Prostate gland (tissue), 2 donors: ENCODE results near the gene C10orf105. TPM values are rescaled to one million over a fixed set of nuclear protein-coding genes. Genes with fewer than 3 reads are reported as not detected.

ENCODE experiments used
- DNase-seq: peaks from one replicate; pipeline ENCODE4 v3.0.0-alpha.2; 2019; ENCODE audit warnings: low spot score
- H3K27ac ChIP-seq, 2 donors: fragments of 200-600 bp; sonication (generic); 2 replicates each; pipeline ENCODE4 v1.5.1; 2017 to 2019
- H3K27me3 ChIP-seq: fragments of 200-600 bp; sonication (generic); replicated peaks from 2 replicates; pipeline ENCODE4 v1.5.1; 2019; ENCODE audit not compliant: insufficient read depth
- H3K36me3 ChIP-seq, 2 donors: fragments of 200-600 bp; sonication (generic); 1 replicate in 1 of 2; 2 replicates in 1 of 2; pipeline versions ENCODE4 v1.5.1 to v1.8.1; 2017 to 2019
- H3K4me1 ChIP-seq: fragments of 200-600 bp; sonication (generic); replicated peaks from 2 replicates; pipeline ENCODE4 v1.5.1; 2019
- H3K4me3 ChIP-seq, 2 donors: fragments of 200-600 bp; sonication (generic); 2 replicates each; pipeline ENCODE4 v1.5.1; 2017 to 2019
- H3K9me3 ChIP-seq: fragments of 200-600 bp; sonication (generic); 2 replicates; pipeline ENCODE4 v1.5.1; 2017
- CTCF ChIP-seq, 4 experiments: fragments of 200-600 bp in 2 of 4; fragments of 450-650 bp in 2 of 4; sonication (generic) in 2 of 4; IDR thresholded peaks; 1 replicate in 3 of 4; 2 replicates in 1 of 4; pipeline ENCODE4 v1.5.1; 2016 to 2019; ENCODE audit warnings: antibody characterized with exemption in 4 of 4, mild to moderate bottlenecking in 2 of 4, moderate library complexity in 2 of 4
- POLR2A ChIP-seq: fragments of 450-650 bp; IDR thresholded peaks from one replicate; pipeline ENCODE4 v1.6.1; 2016; ENCODE audit warnings: antibody characterized with exemption, mild to moderate bottlenecking
- POLR2AphosphoS5 ChIP-seq: sonication (generic); formaldehyde crosslinking; IDR thresholded peaks from one replicate; pipeline ENCODE4 v1.6.1; 2017; ENCODE audit warnings: antibody characterized with exemption
- WGBS: methylation state at CpG from one replicate; pipeline ENCODE4 v1.1.5; 2018; 5-methylcytosine and 5-hydroxymethylcytosine counted together
- intact Hi-C: fragments of 100-400 bp; cut with DNase I; formaldehyde crosslinking; loops from one replicate; pipeline ENCODE4 v1.14.2; 2022
- total RNA-seq, 2 donors: library from RNA; depleted of rRNA; stranded (reverse); fragments of >200 nt; gene quantifications; one replicate each; pipeline ENCODE4 v1.1.0, GENCODE V29; 2016

Gene C10orf105
- under 1 TPM in 1 of 2 donors, not detected in 1; 0.11 TPM for total RNA-seq

- H3K27me3 ChIP-seq, result no peaks in the 10 kb centered on the region
- no peak within 1 kb of the TSS for H3K27ac ChIP-seq
- intact Hi-C loops, result no loop called here
- peaks cover under 1% of the 10 kb centered on the region for H3K4me1 ChIP-seq
- TF ChIP-seq CTCF (IDR thresholded peaks at IDR 0.05), result no peak
- no peak for TF ChIP-seq POLR2AphosphoS5
- TF ChIP-seq POLR2A, result no peak
- no peak within 1 kb of the TSS for H3K4me3 ChIP-seq
- no peak for DNase-seq
- H3K36me3 ChIP-seq, result no peaks in the 10 kb centered on the region
- no peaks in the 10 kb centered on the region for H3K9me3 ChIP-seq
- 83% methylated on average over 11 of the region's 14 CpGs for WGBS
These were observed at the start of gene C10orf105 for GRCh38 chr10:71719464-71720201. C10orf105 (minus strand) TSS chr10:71719778; CDS start chr10:71716337, 3,441 bp downstream.

- intact Hi-C loops, result no loop called here
- DNase-seq, result no peak
- H3K4me1 ChIP-seq, result no peaks in the 10 kb centered on the region
- H3K4me3 ChIP-seq, result no peak overlapping the region
- no peaks in the 10 kb centered on the region for H3K27me3 ChIP-seq
- no peaks in the 10 kb centered on the region for H3K36me3 ChIP-seq
- H3K27ac ChIP-seq, result peak overlapping the region; percentile 33 to 86
- no peak for TF ChIP-seq CTCF (IDR thresholded peaks at IDR 0.05)
- TF ChIP-seq POLR2A, result peak; percentile 18
- H3K9me3 ChIP-seq, result no peaks in the 10 kb centered on the region
- 66% methylated on average over 10 of the region's 10 CpGs for WGBS
These were observed 48.0 kb upstream of the C10orf105 start for GRCh38 chr10:71767420-71768035.

GRCh38 chr10:71766717-71767419 is 47.3 kb upstream of the C10orf105 start:
- Histone ChIP-seq H3K4me3 (no peak overlapping the region), H3K9me3 (no peaks in the 10 kb centered on the region), H3K27me3 (no peaks in the 10 kb centered on the region), H3K27ac (peak overlapping the region; percentile 53 to 86), H3K4me1 (no peaks in the 10 kb centered on the region), H3K36me3 (no peaks in the 10 kb centered on the region)
- no peak for DNase-seq
- TF ChIP-seq POLR2AphosphoS5 (peak; percentile 16), POLR2A (no peak)
- intact Hi-C loops, result no loop called here
- 52% methylated on average over 10 of the region's 10 CpGs for WGBS

- TF ChIP-seq POLR2AphosphoS5 (no peak), CTCF (IDR thresholded peaks at IDR 0.05) (no peak), POLR2A (no peak)
- Histone ChIP-seq H3K4me3 (no peak overlapping the region), H3K9me3 (no peaks in the 10 kb centered on the region), H3K36me3 (no peaks in the 10 kb centered on the region), H3K27ac (peak overlapping the region; percentile 53 to 86), H3K27me3 (no peaks in the 10 kb centered on the region), H3K4me1 (no peaks in the 10 kb centered on the region)
- no peak for DNase-seq
- WGBS, result 80% methylated on average over 22 of the region's 22 CpGs
- intact Hi-C loops, result no loop called here
These were observed 46.5 kb upstream of the C10orf105 start for GRCh38 chr10:71765906-71766716.
